HEK293 (cell line): ENCODE measurements around the gene CTF1.

Experiments
- BCL11B ChIP-seq: fragments of 450-650 bp; formaldehyde crosslinking; IDR thresholded peaks from 2 replicates; pipeline ENCODE4 v1.5.1; 2016; ENCODE audit warnings: low read depth, missing biosample characterization, missing genetic modification characterization
- HOXA7 ChIP-seq: sonication (generic); formaldehyde crosslinking; IDR thresholded peaks from 2 replicates; pipeline ENCODE4 v1.8.1; 2022; ENCODE audit warnings: missing genetic modification reagents, borderline replicate concordance
- KLF10 ChIP-seq: fragments of 450-650 bp; IDR thresholded peaks from 2 replicates; pipeline ENCODE4 v1.5.1; 2018; ENCODE audit warnings: missing biosample characterization, mild to moderate bottlenecking, missing genetic modification characterization
- KLF7 ChIP-seq: fragments of 450-650 bp; formaldehyde crosslinking; IDR thresholded peaks from 2 replicates; pipeline ENCODE4 v1.5.1; 2016; ENCODE audit warnings: missing biosample characterization, missing genetic modification characterization, borderline replicate concordance
- KLF8 ChIP-seq: fragments of 450-650 bp; formaldehyde crosslinking; IDR thresholded peaks from 2 replicates; pipeline ENCODE4 v1.5.1; 2016; ENCODE audit warnings: missing biosample characterization, missing genetic modification characterization
- OSR2 ChIP-seq: fragments of 450-650 bp; formaldehyde crosslinking; IDR thresholded peaks from 2 replicates; pipeline ENCODE4 v1.5.1; 2016; ENCODE audit warnings: missing biosample characterization, missing genetic modification characterization
- PRDM1 ChIP-seq: fragments of 450-650 bp; formaldehyde crosslinking; IDR thresholded peaks from 2 replicates; pipeline ENCODE4; 2016; ENCODE audit warnings: missing biosample characterization, missing genetic modification characterization
- PRDM6 ChIP-seq: fragments of 450-650 bp; formaldehyde crosslinking; IDR thresholded peaks from 2 replicates; pipeline ENCODE4 v1.5.1; 2017; ENCODE audit warnings: missing biosample characterization, missing genetic modification characterization
- SETDB1 ChIP-seq: IDR thresholded peaks from one replicate; pipeline ENCODE4 v1.6.1; 2017; ENCODE audit warnings: mild to moderate bottlenecking, low read length, moderate library complexity, mixed read lengths; ENCODE audit not compliant: insufficient read length
- YY2 ChIP-seq: fragments of 450-650 bp; formaldehyde crosslinking; IDR thresholded peaks from 2 replicates; pipeline ENCODE4 v1.5.1; 2016; ENCODE audit warnings: missing biosample characterization, missing genetic modification characterization
- ZBTB11 ChIP-seq: fragments of 450-650 bp; formaldehyde crosslinking; conservative IDR thresholded peaks from 2 replicates; pipeline ENCODE4 v1.5.1; 2016; ENCODE audit warnings: low read depth, missing biosample characterization, missing genetic modification characterization
- ZBTB21 ChIP-seq: fragments of 450-650 bp; formaldehyde crosslinking; IDR thresholded peaks from 2 replicates; pipeline ENCODE4 v1.5.1; 2017; ENCODE audit warnings: missing biosample characterization, missing genetic modification characterization
- ZBTB48 ChIP-seq: fragments of 450-650 bp; formaldehyde crosslinking; IDR thresholded peaks from 2 replicates; pipeline ENCODE4 v1.5.1; 2016; ENCODE audit warnings: missing biosample characterization, missing genetic modification characterization
- ZEB2 ChIP-seq: fragments of 450-650 bp; formaldehyde crosslinking; IDR thresholded peaks from 2 replicates; pipeline ENCODE4 v1.5.1; 2016; ENCODE audit warnings: missing biosample characterization, missing genetic modification characterization
- ZIC2 ChIP-seq: fragments of 450-650 bp; formaldehyde crosslinking; IDR thresholded peaks from 2 replicates; pipeline ENCODE4 v1.5.1; 2016; ENCODE audit warnings: missing biosample characterization, missing genetic modification characterization
- ZNF112 ChIP-seq: fragments of 450-650 bp; formaldehyde crosslinking; IDR thresholded peaks from 2 replicates; pipeline ENCODE4 v1.5.0; 2017; ENCODE audit warnings: missing biosample characterization, missing genetic modification characterization
- ZNF146 ChIP-seq: fragments of 450-650 bp; formaldehyde crosslinking; IDR thresholded peaks from 2 replicates; pipeline ENCODE4 v1.5.1; 2016; ENCODE audit warnings: missing biosample characterization, missing genetic modification characterization
- ZNF155 ChIP-seq: fragments of 450-650 bp; formaldehyde crosslinking; IDR thresholded peaks from 2 replicates; pipeline ENCODE4 v1.5.1; 2016; ENCODE audit warnings: missing biosample characterization, missing genetic modification characterization
- ZNF175 ChIP-seq: fragments of 450-650 bp; formaldehyde crosslinking; IDR thresholded peaks from 2 replicates; pipeline ENCODE4 v1.5.1; 2016; ENCODE audit warnings: missing biosample characterization, missing genetic modification characterization
- ZNF26 ChIP-seq: fragments of 450-650 bp; formaldehyde crosslinking; IDR thresholded peaks from 2 replicates; pipeline ENCODE4 v1.5.1; 2016; ENCODE audit warnings: missing biosample characterization, missing genetic modification characterization
- ZNF335 ChIP-seq: fragments of 450-650 bp; formaldehyde crosslinking; conservative IDR thresholded peaks from 2 replicates; pipeline ENCODE4 v1.5.1; 2016; ENCODE audit warnings: missing biosample characterization, missing genetic modification characterization
- ZNF423 ChIP-seq: fragments of 450-650 bp; formaldehyde crosslinking; IDR thresholded peaks from 2 replicates; pipeline ENCODE4 v1.5.1; 2016; ENCODE audit warnings: missing biosample characterization, missing genetic modification characterization
- ZNF473 ChIP-seq: fragments of 450-650 bp; formaldehyde crosslinking; IDR thresholded peaks from 2 replicates; pipeline ENCODE4 v1.5.1; 2017; ENCODE audit warnings: missing biosample characterization, missing genetic modification characterization
- ZNF501 ChIP-seq: fragments of 450-650 bp; formaldehyde crosslinking; IDR thresholded peaks from 2 replicates; pipeline ENCODE4 v1.5.1; 2016; ENCODE audit warnings: missing biosample characterization, missing genetic modification characterization
- ZNF600 ChIP-seq: fragments of 450-650 bp; formaldehyde crosslinking; IDR thresholded peaks from 2 replicates; pipeline ENCODE4 v1.5.1; 2016; ENCODE audit warnings: missing biosample characterization, missing genetic modification characterization
- ZNF645 ChIP-seq: fragments of 450-650 bp; formaldehyde crosslinking; IDR thresholded peaks from 2 replicates; pipeline ENCODE4; 2016; ENCODE audit warnings: missing biosample characterization, missing genetic modification characterization
- ZNF660 ChIP-seq: fragments of 450-650 bp; IDR thresholded peaks from 2 replicates; pipeline ENCODE4 v1.5.1; 2018; ENCODE audit warnings: missing biosample characterization, mild to moderate bottlenecking, missing genetic modification characterization
- ZNF776 ChIP-seq: fragments of 450-650 bp; formaldehyde crosslinking; IDR thresholded peaks from 2 replicates; pipeline ENCODE4 v1.5.0; 2017; ENCODE audit warnings: missing biosample characterization, missing genetic modification characterization, borderline replicate concordance
- ZSCAN16 ChIP-seq: fragments of 450-650 bp; formaldehyde crosslinking; IDR thresholded peaks from 2 replicates; pipeline ENCODE4 v1.5.1; 2016; ENCODE audit warnings: missing biosample characterization, missing genetic modification characterization
- ZSCAN4 ChIP-seq: fragments of 450-650 bp; formaldehyde crosslinking; IDR thresholded peaks from 2 replicates; pipeline ENCODE4 v1.5.1; 2017; ENCODE audit warnings: missing biosample characterization, missing genetic modification characterization

CTF1 gene

GRCh38 chr16:30874821-30875717 lies 21.3 kb upstream of the CTF1 start (continued):
- peak; percentile 79 for TF ChIP-seq ZBTB21 (tag by site-specific recombination)
- TF ChIP-seq ZNF423 = no peak
- TF ChIP-seq KLF7 = peak; percentile 94
- no peak for TF ChIP-seq ZNF473
- no peak for TF ChIP-seq PRDM1 (tag by site-specific recombination)
- TF ChIP-seq ZNF600 (tag by site-specific recombination) = peak; percentile 100
- TF ChIP-seq BCL11B = peak; percentile 93
- peak; percentile 68 for TF ChIP-seq YY2 (tag by site-specific recombination)
- no peak for TF ChIP-seq ZNF155 (tag by site-specific recombination)
- TF ChIP-seq KLF10 (tag by site-specific recombination) = peak; percentile 56
- TF ChIP-seq ZNF645 (tag by site-specific recombination) = no peak
- TF ChIP-seq ZBTB11 (tag by site-specific recombination) = peak; percentile 94
- TF ChIP-seq ZNF335 (tag by site-specific recombination) = peak; percentile 93
- peak; percentile 90 for TF ChIP-seq KLF8 (tag by site-specific recombination)
- TF ChIP-seq ZNF660 = peak; percentile 94
- TF ChIP-seq ZNF112 (tag by site-specific recombination) = no peak
- TF ChIP-seq ZEB2 (tag by site-specific recombination) = peak; percentile 90
- TF ChIP-seq ZNF501 = peak; percentile 100
- no peak for TF ChIP-seq SETDB1
- no peak for TF ChIP-seq ZSCAN16 (tag by site-specific recombination)
- TF ChIP-seq PRDM6 (tag by site-specific recombination) = no peak; the same call in 1 of the 2 replicates
- no peak for TF ChIP-seq ZNF776 (tag by site-specific recombination)
- TF ChIP-seq ZNF26 (tag by site-specific recombination) = no peak
- TF ChIP-seq ZIC2 (tag by site-specific recombination) = 0 out of 2 replicates have a peak, but pooled peaks have one; percentile 32
- TF ChIP-seq ZNF175 (tag by site-specific recombination) = no peak
- TF ChIP-seq ZNF146 (tag by site-specific recombination) = peak; percentile 43
- TF ChIP-seq OSR2 = no peak
- peak; percentile 70; the same call in 1 of the 2 replicates for TF ChIP-seq ZSCAN4 (tag by site-specific recombination)
- no peak for TF ChIP-seq HOXA7 (CRISPR knock-in tag)
- TF ChIP-seq ZBTB48 (tag by site-specific recombination) = peak; percentile 83
